Measurements from ENCODE around the gene TMEM87A. TPM values are rescaled to one million over a fixed set of nuclear protein-coding genes. Genes with fewer than 3 reads are reported as not detected.

The TMEM87A gene
- total and polyA plus RNA-seq, 2 of the 8 experiments (the other 6 are each of a cell fraction or from before 2014, with no cell fraction given) = 15.2 to 33.1 TPM

- ChIA-PET CTCF (ENCODE audit: partially characterized antibody) (interaction anchor here (2.2 kb wide), 1 partner anchor 101 kb away, joined by 7 read pairs; no protein-coding TSS in a partner anchor), POLR2A (ENCODE audit: partially characterized antibody) (interaction anchor here (1.5 to 4.4 kb wide), 2 partner anchors 9 to 14 kb away, joined by 4 to 27 read pairs; partner anchors contain the start of genes GANC and TMEM87A)
- Histone ChIP-seq H3K79me1 (ENCODE audit: low read depth, low read length) (no peaks in the 10 kb centered on the region), H2BK15ac (ENCODE audit: low read length) (no peak overlapping the region), H2AFZ (ENCODE audit: low read length) (no peak overlapping the region), H2BK120ac (replicated peaks; ENCODE audit: low read depth, low read length) (no peak overlapping the region), H3K18ac (ENCODE audit: extremely low read depth, low read length) (no peak overlapping the region), H2BK12ac (ENCODE audit: low read depth, low read length) (no peak overlapping the region), H3K79me2 (ENCODE audit: control insufficient read depth in 1 of 2, insufficient read depth in 2 of 2, low read length in 2 of 2) (no peaks in the 10 kb centered on the region), H3K4me3 (ENCODE audit: extremely low read depth in 1 of 4, insufficient read depth in 2 of 4, low read depth in 3 of 4, low read length in 4 of 4) (no peak overlapping the region), H3K23me2 (ENCODE audit: low read depth, low read length) (no peaks in the 10 kb centered on the region), H3K14ac (ENCODE audit: insufficient read length) (no peak overlapping the region), H3K27ac (ENCODE audit: low read depth, low read length) (no peak overlapping the region), H3K23ac (ENCODE audit: insufficient read length) (no peak overlapping the region), H4K91ac (replicated peaks; ENCODE audit: insufficient read length, low read length) (no peak overlapping the region), H3K9me3 (ENCODE audit: insufficient read depth in 2 of 2, low read depth in 1 of 2, low read length in 1 of 2) (no peaks in the 10 kb centered on the region), H4K8ac (ENCODE audit: extremely low read depth, insufficient read depth, low read length) (no peak overlapping the region), H3K9ac (replicated peaks in 1 of 4; ENCODE audit: extremely low read depth in 1 of 4, low read depth in 3 of 4, low read length in 3 of 4) (no peak overlapping the region), H2AK5ac (ENCODE audit: low read depth, low read length) (no peak overlapping the region), H4K5ac (ENCODE audit: insufficient read length, low read depth, low read length) (no peak overlapping the region), H3K36me3 (ENCODE audit: control insufficient read depth in 2 of 4, insufficient read depth in 4 of 4, low read length in 3 of 4) (peaks cover 0 to 3% (median 3%) of the 10 kb centered on the region in 4 experiments; a peak in 3 of 8 replicates), H3K56ac (replicated peaks; ENCODE audit: insufficient read length, low read depth, low read length) (no peak overlapping the region), H3K4ac (replicated peaks; ENCODE audit: insufficient read length, low read depth, low read length) (no peak overlapping the region), H2BK5ac (ENCODE audit: low read depth, low read length) (no peak overlapping the region), H2BK20ac (ENCODE audit: low read length) (no peak overlapping the region), H3K4me2 (ENCODE audit: insufficient read depth in 1 of 2, low read depth in 2 of 2, low read length in 2 of 2) (no peak overlapping the region), H3K4me1 (replicated peaks in 1 of 4; ENCODE audit: control insufficient read depth in 3 of 4, insufficient read depth in 4 of 4, low read length in 3 of 4) (no peaks in the 10 kb centered on the region), H3K27me3 (replicated peaks in 1 of 4; ENCODE audit: control insufficient read depth in 3 of 4, extremely low read depth in 1 of 4, insufficient read depth in 3 of 4, low read length in 3 of 4) (no peaks in the 10 kb centered on the region), H4K20me1 (replicated peaks in 1 of 2; ENCODE audit: control insufficient read depth in 1 of 2, insufficient read depth in 2 of 2, low read length in 2 of 2) (no peaks in the 10 kb centered on the region)
- FAIRE-seq = no peak
- no peak for DNase-seq (ENCODE audit: low read depth in 1 of 2, low spot score in 2 of 2)
- WGBS, 2 experiments (ENCODE audit: extremely low coverage in 1 of 2, insufficient coverage in 1 of 2, insufficient read length in 1 of 2, insufficient replicate concordance in 2 of 2, low coverage in 1 of 2, low lambda C conversion rate in 2 of 2, missing lambda C conversion rate in 1 of 2) = 84% methylated on average over 3 of the region's 3 CpGs; no CpG with 5 or more reads in 1 of the 2 experiments
- no peak for TF ChIP-seq CEBPB (IDR thresholded peaks at IDR 0.05; ENCODE audit: low read depth, low read length)
- no peak for TF ChIP-seq KDM4A (IDR thresholded peaks at IDR 0.05; ENCODE audit: low read depth, low read length, severe bottlenecking)
- TF ChIP-seq RAD21 (IDR thresholded peaks at IDR 0.05 in 1 of 2, conservative IDR thresholded peaks at IDR 0.05 in 1 of 2; ENCODE audit: low read depth in 2 of 2, low read length in 2 of 2) = no peak
- no peak for TF ChIP-seq ZNF274 (IDR thresholded peaks at IDR 0.05; ENCODE audit: borderline replicate concordance, extremely low read depth, low read length)
- no peak for TF ChIP-seq SP1 (IDR thresholded peaks at IDR 0.05; ENCODE audit: low read depth, low read length)
- no peak for TF ChIP-seq CBX8 (IDR thresholded peaks at IDR 0.05; ENCODE audit: borderline replicate concordance, low read depth, low read length)
- no peak for TF ChIP-seq SRF (IDR thresholded peaks at IDR 0.05; ENCODE audit: low read depth, low read length)
- TF ChIP-seq POLR2AphosphoS5 (IDR thresholded peaks at IDR 0.05; ENCODE audit: low read depth, low read length) = no peak
- no peak for TF ChIP-seq USF2 (IDR thresholded peaks at IDR 0.05; ENCODE audit: low read length)
- no peak for TF ChIP-seq CTCF (IDR thresholded peaks at IDR 0.05; ENCODE audit: control extremely low read depth in 1 of 3, insufficient read depth in 1 of 3, low read depth in 1 of 3, low read length in 3 of 3)
- no peak for TF ChIP-seq TEAD4 (IDR thresholded peaks at IDR 0.05; ENCODE audit: low read depth, low read length)
Measured at GRCh38 chr15:42283671-42284070, 10.4 kb upstream of the TMEM87A start.
